Measurements from ENCODE around the gene SUGP1. TPM values are rescaled to one million over a fixed set of nuclear protein-coding genes. Genes with fewer than 3 reads are reported as not detected.

SUGP1 gene
- total and polyA plus RNA-seq, 2 of the 13 experiments (the other 11 are each of a cell fraction or from before 2014, with no cell fraction given): 21.6 to 25.9 TPM

- TF ChIP-seq ZNF687 (CRISPR knock-in tag; IDR thresholded peaks at IDR 0.05) (peak; percentile 66), FIP1L1 (IDR thresholded peaks at IDR 0.05; ENCODE audit: borderline replicate concordance, insufficient read depth, low read depth, low read length) (no peak), GATAD2A (CRISPR knock-in tag; IDR thresholded peaks at IDR 0.05) (0 out of 2 replicates have a peak, but pooled peaks have one; percentile 25), ZSCAN21 (CRISPR knock-in tag; IDR thresholded peaks at IDR 0.05; ENCODE audit: borderline replicate concordance) (no peak), HMG20A (CRISPR knock-in tag; IDR thresholded peaks at IDR 0.05; ENCODE audit: borderline replicate concordance) (no peak), MTA1 (CRISPR knock-in tag; IDR thresholded peaks at IDR 0.05; ENCODE audit: borderline replicate concordance) (peak; percentile 23; the same call in 1 of the 2 replicates), POLR2G (IDR thresholded peaks at IDR 0.05; ENCODE audit: low read depth, low read length) (0 out of 2 replicates have a peak, but pooled peaks have one; percentile 25), HIC2 (CRISPR knock-in tag; IDR thresholded peaks at IDR 0.05; ENCODE audit: low read depth) (peak; percentile 91), BHLHE40 (IDR thresholded peaks at IDR 0.05; ENCODE audit: low read length) (peak; percentile 37), KDM5A (IDR thresholded peaks at IDR 0.05; ENCODE audit: borderline replicate concordance, low read length) (no peak), REST (IDR thresholded peaks at IDR 0.05; ENCODE audit: borderline replicate concordance in 1 of 2, low read depth in 1 of 2, low read length in 2 of 2) (no peak), ZNF264 (CRISPR knock-in tag; IDR thresholded peaks at IDR 0.05) (0 out of 2 replicates have a peak, but pooled peaks have one; percentile 24), PRDM15 (CRISPR knock-in tag; IDR thresholded peaks at IDR 0.05) (no peak), ZNF343 (CRISPR knock-in tag; IDR thresholded peaks at IDR 0.05) (no peak)
Measured at GRCh38 chr19:19274716-19275565, 45.4 kb downstream of the SUGP1 start (continued).
